NCI-H69 (cell line): ENCODE results near the gene TIE1.
A peak's percentile ranks its signal among the peaks of the same experiment; 100 is the strongest.
"Not testable (repeated sequence)": the region's sequence is repeated elsewhere in the genome, so short reads cannot be mapped to it uniquely, and the experiment has no call there.

Source experiments
- DNase-seq: peaks from one replicate; lab custom pipeline; 2025; lab: John Stamatoyannopoulos, UW

The TIE1 gene

DNA sequence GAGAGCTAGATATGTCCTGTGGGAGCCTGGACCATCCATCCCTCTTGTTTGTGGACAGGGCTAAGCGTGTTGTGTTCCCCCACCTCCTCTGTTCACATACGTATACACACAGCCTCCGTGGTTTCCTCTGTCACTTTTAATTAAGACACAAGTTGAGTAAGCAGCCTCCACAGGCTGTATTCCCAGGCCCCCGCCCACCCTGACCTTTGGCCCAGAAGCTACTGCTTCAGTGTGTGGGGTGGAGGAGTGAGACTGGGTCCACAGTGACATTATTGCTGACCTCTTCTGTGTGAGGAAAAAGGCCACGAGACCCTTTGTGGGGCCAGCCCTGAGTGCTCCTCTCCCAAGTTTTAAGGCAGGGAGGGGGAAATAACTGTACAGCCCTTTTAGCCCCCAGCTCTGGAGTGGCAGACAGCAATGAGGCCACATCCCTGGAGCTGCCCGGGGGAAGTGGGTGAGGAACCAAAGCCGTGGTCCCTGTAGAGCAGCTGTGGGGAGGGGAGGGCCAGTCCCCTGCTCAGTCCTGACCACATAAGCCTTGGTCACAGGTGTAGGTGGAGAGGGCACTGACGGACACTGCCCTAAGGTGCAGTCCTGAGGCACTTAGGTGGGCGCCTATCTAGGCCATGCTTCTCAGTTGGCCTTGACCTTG lies 62.6 kb downstream of the TIE1 start:
- no peak for DNase-seq

DNA sequence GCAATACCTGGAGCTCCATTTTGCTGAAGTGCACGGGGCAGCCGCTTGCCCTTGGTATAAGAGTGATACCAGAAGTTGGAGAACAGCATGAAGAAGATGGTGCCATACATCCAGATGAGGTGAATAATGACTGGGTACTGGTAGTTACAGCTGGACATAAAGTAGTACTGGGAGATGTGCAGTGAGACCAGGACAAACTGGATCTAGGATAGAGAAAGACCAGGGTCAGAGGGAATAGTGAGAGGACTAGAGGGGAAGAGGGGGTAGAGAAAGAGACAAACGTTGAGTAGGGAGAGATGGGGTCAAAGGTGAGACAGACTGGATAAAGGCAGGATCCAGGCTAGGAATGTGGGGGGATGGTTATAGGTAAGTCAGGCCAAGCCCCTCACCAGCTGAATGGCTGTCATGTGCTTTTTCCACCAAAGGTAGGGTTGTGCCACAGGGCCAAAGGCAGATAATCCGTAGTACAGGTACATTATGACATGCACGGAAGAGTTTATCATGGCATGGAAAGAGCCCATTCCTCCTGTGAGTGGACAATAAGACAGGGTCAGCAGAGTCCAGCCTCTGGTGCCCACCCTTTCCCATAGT lies 63.2 kb downstream of the TIE1 start:
- no peak for DNase-seq

DNA sequence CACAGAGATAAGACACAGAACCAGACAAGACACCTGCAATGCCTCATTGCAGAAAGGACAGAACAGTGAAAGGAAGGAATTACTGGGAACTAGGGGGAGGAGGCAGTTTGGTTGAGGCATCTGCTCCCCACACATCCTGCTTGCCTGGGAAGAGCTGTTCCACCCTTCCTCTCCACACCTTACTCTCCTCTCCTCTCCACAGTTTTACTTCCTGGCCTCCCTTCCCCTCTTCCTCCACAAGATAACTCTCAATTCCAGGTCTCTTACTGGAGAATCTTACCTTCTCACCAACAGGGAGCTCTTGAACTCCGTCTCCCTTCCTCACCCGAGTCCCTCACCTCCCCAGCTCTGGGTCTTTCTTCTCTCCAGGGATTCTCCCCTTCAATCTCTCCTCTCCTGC lies 64.9 kb downstream of the TIE1 start:
- DNase-seq, result no peak

DNA sequence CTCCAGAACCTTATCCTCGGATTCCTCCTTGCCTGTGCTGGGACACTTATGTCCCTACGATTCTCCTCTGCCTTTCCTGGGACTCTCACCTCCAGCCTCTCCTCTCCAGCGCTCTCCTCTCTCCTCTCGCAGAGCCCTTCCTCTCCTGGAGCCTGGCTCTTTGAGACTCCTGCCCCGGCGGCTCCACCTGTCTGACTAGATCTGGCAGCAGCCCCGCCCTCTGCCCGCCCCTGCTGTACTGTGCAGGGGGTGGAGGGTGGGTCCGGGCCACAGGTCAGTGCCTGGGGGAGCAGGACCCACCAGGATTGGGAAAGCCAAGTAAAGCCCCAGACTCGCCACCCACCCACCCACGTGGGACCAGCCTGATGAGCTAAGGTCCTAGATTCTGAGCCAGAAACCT lies 65.4 kb downstream of the TIE1 start:
- DNase-seq, result peak; percentile 17

DNA sequence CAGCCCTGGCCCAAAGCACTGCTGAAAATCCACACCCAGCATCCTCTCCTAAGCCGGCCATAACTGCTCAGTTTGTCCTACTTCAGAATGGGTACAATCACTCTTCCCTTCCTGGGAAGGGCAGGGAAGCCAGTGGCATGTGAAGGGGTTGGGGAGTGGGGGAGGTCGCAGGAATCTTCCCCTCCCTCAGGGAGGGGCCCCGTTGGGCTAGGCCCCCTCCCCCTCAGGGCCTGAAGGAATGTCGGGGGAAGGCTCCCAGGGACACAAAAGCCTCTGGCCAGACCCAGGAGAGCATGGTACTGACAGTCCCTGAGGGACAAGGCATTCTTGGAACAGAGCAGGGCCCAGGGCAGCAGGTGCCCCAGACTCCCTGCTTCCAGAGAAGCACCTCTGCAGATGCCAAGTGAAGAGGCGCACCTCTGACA lies 65.8 kb downstream of the TIE1 start:
- DNase-seq, result no peak

DNA sequence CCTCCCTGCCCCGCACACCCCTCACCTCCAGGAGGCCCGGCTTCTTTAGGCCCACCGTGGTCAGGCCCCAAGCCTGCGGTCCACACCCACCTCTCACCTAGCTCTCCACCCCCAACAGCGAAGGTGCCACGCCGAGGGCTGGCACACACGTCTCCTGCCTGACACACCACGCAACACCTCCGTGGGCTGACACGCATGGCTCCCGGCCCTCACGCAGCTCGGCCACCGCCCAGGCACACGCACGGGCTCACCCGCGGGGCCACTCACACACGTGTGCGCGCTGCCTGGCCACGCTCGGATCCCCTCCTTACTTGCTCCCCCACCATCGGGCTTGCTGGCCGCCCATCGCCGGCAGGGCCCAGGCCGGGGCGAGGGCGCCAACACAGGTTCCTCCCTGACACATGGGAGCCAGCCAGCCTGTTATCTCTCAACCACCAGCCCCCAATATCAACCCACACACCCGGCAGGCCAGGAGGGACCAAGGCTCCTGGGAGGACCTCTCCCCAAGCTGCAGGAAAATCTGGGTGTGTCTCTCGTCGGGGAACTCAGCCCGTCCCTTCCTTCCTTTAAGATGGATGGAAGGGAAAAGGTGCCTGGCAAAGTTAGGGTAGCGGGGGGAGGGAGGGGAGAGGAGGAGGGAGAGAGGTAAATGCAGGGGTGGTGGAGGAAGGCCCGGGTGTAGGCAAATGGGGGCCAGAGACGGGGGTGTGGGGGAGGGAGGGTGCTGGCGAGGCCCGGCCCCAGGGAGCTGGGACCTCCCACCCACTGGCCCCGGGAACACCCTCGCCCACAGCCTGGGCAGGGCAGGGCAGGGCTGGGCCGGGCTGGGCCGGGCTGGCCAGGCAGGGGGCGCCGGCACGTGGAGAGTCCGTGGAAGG lies 66.5 kb downstream of the TIE1 start:
- DNase-seq, result peak; percentile 55

DNA sequence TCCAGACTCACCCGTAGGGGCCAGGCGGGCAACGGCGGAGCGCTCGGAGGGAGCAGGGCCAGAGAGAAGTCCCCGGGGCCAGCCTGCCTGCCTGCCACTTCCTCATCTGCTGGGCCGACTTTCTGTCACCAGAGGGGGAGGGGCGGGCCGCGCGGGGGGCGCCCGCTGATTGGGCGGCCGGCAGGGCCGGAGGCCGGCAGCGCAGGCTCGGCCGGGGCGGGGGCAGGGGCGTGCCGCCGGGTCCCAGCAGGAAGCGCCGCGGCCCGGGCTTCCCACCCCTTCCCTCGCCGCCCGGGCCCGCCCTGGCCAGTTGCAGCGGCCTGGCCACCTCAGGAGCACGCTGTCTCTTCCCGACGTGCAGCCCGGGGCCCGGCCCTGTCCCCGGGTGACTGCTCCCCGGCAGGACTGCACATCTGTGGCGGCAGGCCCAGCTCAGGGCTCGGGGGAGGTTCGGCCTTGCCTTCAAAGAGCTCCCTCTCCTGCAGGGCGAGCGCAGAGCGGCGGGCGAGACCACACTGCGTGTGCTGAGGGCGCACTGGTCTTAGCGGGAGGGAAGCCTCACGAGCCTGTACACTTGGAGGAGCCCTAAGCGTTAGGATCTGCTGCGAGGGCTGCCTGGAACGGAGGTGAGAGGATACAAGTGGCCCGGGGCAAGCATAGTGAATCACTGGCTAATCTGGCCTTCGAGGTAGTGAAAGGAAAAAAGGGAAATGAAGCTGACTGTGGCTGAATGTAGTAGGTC lies 67.3 kb downstream of the TIE1 start, which contains the start of gene ELOVL1:
TSS of gene ELOVL1 (minus strand) at position 108 of the 742 bp plus-strand sequence. CDS start 2,402 bp downstream, outside the sequence.
- DNase-seq, result peak; percentile 91

DNA sequence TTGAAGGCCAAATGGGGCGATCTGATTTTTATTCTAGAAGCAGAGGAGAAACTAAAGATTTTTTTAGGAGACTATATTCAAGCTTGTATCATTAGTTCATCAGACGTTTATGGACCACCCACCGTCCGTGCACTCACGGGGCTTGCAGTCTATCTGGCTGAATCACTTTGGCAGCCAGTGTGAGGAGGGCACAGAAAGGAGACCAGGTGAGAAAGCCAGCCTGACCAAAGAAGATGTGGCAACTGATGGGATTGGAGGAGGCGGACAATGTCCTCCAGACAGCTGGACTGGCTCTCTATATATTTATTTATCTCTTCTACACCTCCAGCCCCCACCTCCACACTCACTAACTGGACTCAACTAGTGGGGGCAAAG lies 67.9 kb downstream of the TIE1 start:
- no peak for DNase-seq

DNA sequence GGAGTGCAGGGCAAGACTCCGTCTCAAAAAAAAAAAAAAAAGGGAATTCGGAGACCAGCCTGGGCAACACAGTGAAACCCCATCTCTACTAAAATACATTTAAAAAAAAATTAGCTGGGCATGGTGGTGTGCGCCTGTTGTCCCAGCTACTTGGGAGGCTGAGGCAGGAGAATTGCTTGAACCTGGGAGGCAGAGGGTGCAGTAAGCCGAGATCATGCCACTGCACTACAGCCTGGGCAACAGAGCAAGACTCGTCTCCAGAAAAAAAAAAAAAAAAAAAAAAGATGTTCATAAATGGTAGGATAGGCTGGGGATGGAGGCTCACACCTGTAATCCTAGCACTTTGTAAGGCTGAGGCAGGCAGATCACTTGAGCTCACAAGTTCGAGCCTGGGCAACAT lies 69.0 kb downstream of the TIE1 start:
- not testable (repeated sequence) for DNase-seq

DNA sequence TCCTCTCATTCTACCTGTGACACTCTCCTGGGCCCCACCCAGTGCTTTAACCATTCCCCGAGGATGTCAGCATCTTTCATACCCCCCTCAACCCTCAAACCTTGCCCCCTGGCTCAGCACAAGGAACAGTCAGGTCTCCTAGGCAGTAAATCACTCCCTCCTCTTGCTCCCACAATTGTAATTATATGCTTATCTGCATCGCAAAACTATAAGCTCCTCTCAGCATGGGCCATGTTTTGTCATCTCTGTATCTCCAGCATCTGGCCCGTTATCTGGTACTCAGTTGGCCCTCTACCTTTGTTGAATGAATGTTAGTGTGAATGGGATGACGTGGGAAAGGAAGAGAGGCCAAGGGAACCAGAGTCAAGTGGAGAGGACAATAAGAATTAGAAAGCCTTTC lies 69.8 kb downstream of the TIE1 start:
- DNase-seq, result peak; percentile 3

DNA sequence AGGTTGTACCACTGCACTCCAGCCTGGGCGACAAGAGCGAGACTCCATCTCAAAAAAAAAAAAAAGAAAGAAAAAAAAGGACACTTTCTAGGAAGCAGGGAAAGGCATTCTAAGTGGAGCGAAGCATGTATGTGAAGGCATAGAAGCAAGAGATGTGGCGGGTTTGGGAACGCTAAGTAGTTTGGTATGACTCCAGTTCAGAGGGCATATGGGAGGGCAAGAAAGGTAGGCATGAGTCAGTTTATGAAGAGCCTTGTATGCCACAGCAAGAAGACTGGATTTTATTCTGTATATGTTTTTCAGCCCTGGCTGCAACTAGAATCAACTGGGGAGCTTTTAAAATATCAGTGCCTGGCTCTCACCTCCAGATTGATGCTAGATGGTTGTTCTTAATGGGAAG lies 71.4 kb downstream of the TIE1 start:
- no peak for DNase-seq
